Hepatocyte (in vitro differentiated cells): Measurements from ENCODE around the gene VGLL4. TPM values are rescaled to one million over a fixed set of nuclear protein-coding genes. Genes with fewer than 3 reads are reported as not detected.

ENCODE experiments used
- DNase-seq: peaks from one replicate; pipeline ENCODE4 v3.0.0-alpha.2; 2016; ENCODE audit warnings: low spot score
- H2AFZ ChIP-seq: fragments of 200-600 bp; sonication (generic); 2 replicates; pipeline ENCODE4 v1.6.0; 2016; ENCODE audit warnings: antibody characterized with exemption, mild to moderate bottlenecking
- H3K27ac ChIP-seq: fragments of 200-600 bp; sonication (generic); 2 replicates; pipeline ENCODE4 v1.5.1; 2016; ENCODE audit warnings: mild to moderate bottlenecking
- H3K27me3 ChIP-seq: fragments of 200-600 bp; sonication (generic); 2 replicates; pipeline ENCODE4 v1.6.1; 2016
- H3K36me3 ChIP-seq: fragments of 200-600 bp; sonication (generic); replicated peaks from 2 replicates; pipeline ENCODE4 v1.5.1; 2016; ENCODE audit warnings: low read depth; ENCODE audit not compliant: insufficient read depth
- H3K4me1 ChIP-seq: fragments of 200-600 bp; sonication (generic); 2 replicates; pipeline ENCODE4 v1.5.1; 2016; ENCODE audit warnings: mild to moderate bottlenecking, moderate library complexity; ENCODE audit not compliant: insufficient read depth
- H3K4me2 ChIP-seq: fragments of 200-600 bp; sonication (generic); 2 replicates; pipeline ENCODE4 v1.6.0; 2016
- H3K4me3 ChIP-seq: fragments of 200-600 bp; sonication (generic); 2 replicates; pipeline ENCODE4 v1.5.1; 2016; ENCODE audit warnings: mild to moderate bottlenecking
- H3K79me2 ChIP-seq: fragments of 200-600 bp; sonication (generic); 2 replicates; pipeline ENCODE4 v1.6.0; 2017; ENCODE audit warnings: mild to moderate bottlenecking
- H3K9me2 ChIP-seq: fragments of 200-600 bp; sonication (generic); replicated peaks from 2 replicates; pipeline ENCODE4 v1.6.0; 2017; ENCODE audit warnings: mild to moderate bottlenecking; ENCODE audit not compliant: insufficient read depth
- H3K9me3 ChIP-seq: fragments of 200-600 bp; sonication (generic); 2 replicates; pipeline ENCODE4 v1.5.1; 2016; ENCODE audit warnings: low read depth, mild to moderate bottlenecking
- H4K20me1 ChIP-seq: fragments of 200-600 bp; sonication (generic); 2 replicates; pipeline ENCODE4 v1.6.0; 2016; ENCODE audit warnings: mild to moderate bottlenecking; ENCODE audit not compliant: insufficient read depth, poor library complexity, severe bottlenecking
- CTCF ChIP-seq: fragments of 200-600 bp; sonication (generic); IDR thresholded peaks from 2 replicates; pipeline ENCODE4 v1.5.1; 2016; ENCODE audit warnings: antibody characterized with exemption, mild to moderate bottlenecking; ENCODE audit not compliant: poor library complexity
- EZH2 ChIP-seq: fragments of 200-600 bp; sonication (generic); IDR thresholded peaks from 2 replicates; pipeline ENCODE4 v1.6.1; 2016; ENCODE audit warnings: antibody characterized with exemption, mild to moderate bottlenecking, borderline replicate concordance
- EZH2phosphoT487 ChIP-seq: fragments of 200-600 bp; sonication (generic); IDR thresholded peaks from one replicate; pipeline ENCODE4 v1.6.1; 2018; ENCODE audit warnings: antibody characterized with exemption, mild to moderate bottlenecking, low read depth, moderate library complexity; ENCODE audit not compliant: unreplicated experiment, severe bottlenecking
- WGBS: methylation state at CpG from one replicate; pipeline ENCODE4 v1.1.6; 2016; ENCODE audit warnings: low lambda C conversion rate; ENCODE audit errors: missing lambda C conversion rate; 5-methylcytosine and 5-hydroxymethylcytosine counted together
- polyA plus RNA-seq: library from polyadenylated mRNA; unstranded; fragments of >200 nt; fragmentation: Nextera tagmentation; extraction: Ambion mirVana; gene quantifications from 2 replicates; pipeline ENCODE4 v1.2.1, GENCODE V29; 2016
- total RNA-seq: library from RNA; depleted of rRNA; stranded (reverse); fragments of >200 nt; gene quantifications from 2 replicates; pipeline ENCODE4 v1.2.3, GENCODE V29; 2014

Gene VGLL4
- total and polyA plus RNA-seq, 2 experiments from 2014 or later: 57.9 to 109 TPM

GRCh38 chr3:11606090-11606784 is 37.5 kb downstream of the VGLL4 start:
- DNase-seq: no peak
- peaks cover 67% of the 10 kb centered on the region for H4K20me1 ChIP-seq
- peaks cover 95% of the 10 kb centered on the region for H3K79me2 ChIP-seq
- H3K4me2 ChIP-seq: no peak overlapping the region
- H3K4me3 ChIP-seq: no peak overlapping the region
- no peaks in the 10 kb centered on the region for H3K27me3 ChIP-seq
- H2AFZ ChIP-seq: no peak overlapping the region
- H3K4me1 ChIP-seq: peaks cover 65% of the 10 kb centered on the region
- H3K36me3 ChIP-seq: no peaks in the 10 kb centered on the region
- H3K9me3 ChIP-seq: no peaks in the 10 kb centered on the region
- TF ChIP-seq EZH2 (no peak), EZH2phosphoT487 (no peak), CTCF (no peak)
- no peak overlapping the region for H3K27ac ChIP-seq
- no peaks in the 10 kb centered on the region for H3K9me2 ChIP-seq
- WGBS: 71% methylated on average over 11 of the region's 11 CpGs

- Histone ChIP-seq H3K9me3 (no peaks in the 10 kb centered on the region), H3K4me1 (peaks cover 62% of the 10 kb centered on the region), H4K20me1 (peaks cover 64% of the 10 kb centered on the region), H3K4me3 (no peak overlapping the region), H3K27ac (peak overlapping the region; percentile 50), H3K27me3 (no peaks in the 10 kb centered on the region), H3K4me2 (no peak overlapping the region), H2AFZ (no peak overlapping the region), H3K9me2 (no peaks in the 10 kb centered on the region), H3K79me2 (peaks cover 92% of the 10 kb centered on the region), H3K36me3 (no peaks in the 10 kb centered on the region)
- WGBS: 89% methylated on average over 1 of the region's 1 CpG
- no peak for DNase-seq
- TF ChIP-seq CTCF (no peak), EZH2 (no peak), EZH2phosphoT487 (no peak)
Measured at GRCh38 chr3:11605398-11605797, 38.3 kb downstream of the VGLL4 start.

- WGBS: 60% methylated on average over 15 of the region's 15 CpGs
- peaks cover 62% of the 10 kb centered on the region for H4K20me1 ChIP-seq
- H3K36me3 ChIP-seq: no peaks in the 10 kb centered on the region
- H3K4me3 ChIP-seq: no peak overlapping the region
- H3K4me1 ChIP-seq: peaks cover 58% of the 10 kb centered on the region
- no peaks in the 10 kb centered on the region for H3K9me3 ChIP-seq
- no peaks in the 10 kb centered on the region for H3K27me3 ChIP-seq
- no peak overlapping the region for H2AFZ ChIP-seq
- peaks cover 87% of the 10 kb centered on the region for H3K79me2 ChIP-seq
- no peak for TF ChIP-seq EZH2phosphoT487
- no peaks in the 10 kb centered on the region for H3K9me2 ChIP-seq
- H3K4me2 ChIP-seq: peak overlapping the region; percentile 65
- DNase-seq: peak; percentile 45
- H3K27ac ChIP-seq: peak overlapping the region; percentile 90
Measured at GRCh38 chr3:11604139-11604892, 39.4 kb downstream of the VGLL4 start.

- no peak overlapping the region for H3K4me3 ChIP-seq
- peaks cover 55% of the 10 kb centered on the region for H4K20me1 ChIP-seq
- peak overlapping the region; percentile 65 for H3K4me2 ChIP-seq
- no peaks in the 10 kb centered on the region for H3K9me2 ChIP-seq
- TF ChIP-seq EZH2: no peak
- TF ChIP-seq EZH2phosphoT487: no peak
- no peak for TF ChIP-seq CTCF
- H3K9me3 ChIP-seq: no peaks in the 10 kb centered on the region
- no peak overlapping the region for H2AFZ ChIP-seq
- H3K79me2 ChIP-seq: peaks cover 87% of the 10 kb centered on the region
- H3K27me3 ChIP-seq: no peaks in the 10 kb centered on the region
- DNase-seq: peak; percentile 58
- H3K27ac ChIP-seq: peak overlapping the region; percentile 90
- peaks cover 51% of the 10 kb centered on the region for H3K4me1 ChIP-seq
- WGBS: 57% methylated on average over 9 of the region's 9 CpGs
- H3K36me3 ChIP-seq: no peaks in the 10 kb centered on the region
Measured at GRCh38 chr3:11603628-11604027, 40.1 kb downstream of the VGLL4 start.
